GM12878 (cell line): ENCODE data around the gene TAF3. TPM values are rescaled to one million over a fixed set of nuclear protein-coding genes. Genes with fewer than 3 reads are reported as not detected.

Source experiments
- ATAC-seq: fragments of 200-7000 bp; cut with Tn5 transposase; 3 replicates; pipeline ENCODE4 v1.9.1; 2020; ENCODE audit warnings: mild to moderate bottlenecking, moderate library complexity
- BruUV-seq: library from RNA; stranded (reverse); fragments of 400-500 nt; replicated peaks from 2 replicates; lab custom pipeline; 2021; lab: Mats Ljungman, UMichigan
- CTCF ChIA-PET: fragments of 300-600 bp; sonication (Branson Sonifier 250); formaldehyde crosslinking; extraction: SDS; loops from one replicate; lab custom pipeline; 2021; ENCODE audit warnings: inconsistent platforms; lab: Yijun Ruan, JAX
- POLR2A ChIA-PET: fragments of 350-600 bp; formaldehyde crosslinking; extraction: SDS; loops from one replicate; lab custom pipeline; 2021; ENCODE audit warnings: inconsistent platforms; lab: Charles Lee
- RAD21 ChIA-PET: fragments of 300-600 bp; sonication (Branson Sonifier 250); formaldehyde crosslinking; loops from one replicate; lab custom pipeline; 2023; ENCODE audit warnings: antibody characterized with exemption; ENCODE audit not compliant: unreplicated experiment; lab: Charles Lee
- SMC1A ChIA-PET: fragments of 300-600 bp; sonication (Branson Sonifier 250); formaldehyde crosslinking; loops from one replicate; lab custom pipeline; 2023; ENCODE audit not compliant: unreplicated experiment, uncharacterized antibody; lab: Charles Lee
- DNase-seq: peaks from one replicate; pipeline ENCODE4 v3.0.0-alpha.2; 2011; ENCODE audit warnings: low read depth, low spot score
- FAIRE-seq: peaks from 3 replicates; lab custom pipeline; 2011; peaks lifted over from hg19 to GRCh38; lab: Jason Lieb, UNC
- H2AFZ ChIP-seq: 2 replicates; pipeline ENCODE4 v1.6.0; 2011; ENCODE audit warnings: low read depth, low read length, control low read depth; ENCODE audit not compliant: control insufficient read depth
- H3K27ac ChIP-seq: 2 replicates; pipeline ENCODE4 v1.5.1; 2011; ENCODE audit warnings: control low read depth; ENCODE audit not compliant: control insufficient read depth, insufficient read depth
- H3K27me3 ChIP-seq, 2 experiments: replicated peaks in 1 of 2; 2 replicates each; pipeline versions ENCODE4 v1.6.0 to v1.6.1; 2011; ENCODE audit warnings: low read length in 1 of 2; ENCODE audit not compliant: control insufficient read depth in 2 of 2, insufficient read depth in 2 of 2
- H3K36me3 ChIP-seq, 2 experiments: 2 replicates each; pipeline ENCODE4 v1.5.1; 2011; ENCODE audit warnings: low read length in 1 of 2; ENCODE audit not compliant: control insufficient read depth in 2 of 2, insufficient read depth in 2 of 2
- H3K4me1 ChIP-seq: 2 replicates; pipeline ENCODE4 v1.6.1; 2011; ENCODE audit warnings: mild to moderate bottlenecking, low read length, moderate library complexity, mixed read lengths; ENCODE audit not compliant: control insufficient read depth, insufficient read depth
- H3K4me2 ChIP-seq: 2 replicates; pipeline ENCODE4 v1.6.0; 2011; ENCODE audit warnings: control low read depth; ENCODE audit not compliant: control insufficient read depth, insufficient read depth
- H3K4me3 ChIP-seq: fragments of 200-600 bp; sonication (generic); 2 replicates; pipeline ENCODE4 v1.5.1; 2016
- H3K79me2 ChIP-seq: 2 replicates; pipeline ENCODE4 v1.6.0; 2011; ENCODE audit warnings: low read length; ENCODE audit not compliant: control insufficient read depth, insufficient read depth
- H3K9ac ChIP-seq: 2 replicates; pipeline ENCODE4 v1.8.0; 2011; ENCODE audit warnings: low read length, control low read depth, mixed read lengths; ENCODE audit not compliant: control insufficient read depth, insufficient read depth
- H3K9me3 ChIP-seq: replicated peaks from 3 replicates; pipeline ENCODE4 v1.5.1; 2011; ENCODE audit warnings: mild to moderate bottlenecking, low read length; ENCODE audit not compliant: control insufficient read depth, insufficient read depth
- H4K20me1 ChIP-seq: 2 replicates; pipeline ENCODE4 v1.6.0; 2011; ENCODE audit not compliant: control insufficient read depth, insufficient read depth
- CREB1 ChIP-seq: IDR thresholded peaks from 2 replicates; pipeline ENCODE4 v1.6.1; 2012; ENCODE audit warnings: low read depth, mild to moderate bottlenecking, inconsistent platforms
- CUX1 ChIP-seq: IDR thresholded peaks from 2 replicates; pipeline ENCODE4 v1.6.1; 2012; ENCODE audit warnings: improper control_type of control experiment, low read depth, low read length; ENCODE audit not compliant: insufficient replicate concordance
- IRF4 ChIP-seq: IDR thresholded peaks from 2 replicates; pipeline ENCODE4 v1.6.1; 2011; ENCODE audit warnings: low read depth, low read length
- KLF5 ChIP-seq: fragments of 450-650 bp; IDR thresholded peaks from 2 replicates; pipeline ENCODE4 v1.6.1; 2014; ENCODE audit warnings: mild to moderate bottlenecking; ENCODE audit not compliant: partially characterized antibody
- NFXL1 ChIP-seq: fragments of 450-650 bp; IDR thresholded peaks from 2 replicates; pipeline ENCODE4 v1.6.1; 2017; ENCODE audit warnings: antibody characterized with exemption, mild to moderate bottlenecking, borderline replicate concordance
- RBBP5 ChIP-seq: fragments of 200-600 bp; sonication (generic); conservative IDR thresholded peaks from 2 replicates; pipeline ENCODE4 v1.6.1; 2016
- STAT3 ChIP-seq: IDR thresholded peaks from 2 replicates; pipeline ENCODE4 v1.6.1; 2011; ENCODE audit warnings: low read depth, low read length, improper control_type of control experiment
- WGBS: methylation state at CpG from one replicate; pipeline ENCODE4 v1.1.6; 2016; ENCODE audit warnings: low lambda C conversion rate; ENCODE audit not compliant: insufficient replicate concordance, insufficient coverage; ENCODE audit errors: missing lambda C conversion rate; 5-methylcytosine and 5-hydroxymethylcytosine counted together
- in situ Hi-C: fragments of 300-500 bp; cut with MboI; formaldehyde crosslinking; loops from 9 replicates; pipeline ENCODE4 v1.14.3; 2018; ENCODE audit warnings: mixed read lengths
- intact Hi-C: fragments of 100-400 bp; cut with micrococcal nuclease; formaldehyde crosslinking; loops from one replicate; pipeline ENCODE4 v1.14.2; 2022; ENCODE audit not compliant: unreplicated experiment
- polyA plus RNA-seq, 11 experiments: library from polyadenylated mRNA; depleted of rRNA in 4 of 11; unstranded in 6 of 11; stranded (reverse) in 5 of 11; fragments of >200 nt; fragmentation: Nextera tagmentation in 4 of 11; fragmentation: Illumina TruSeq in 1 of 11; extraction: Ambion mirVana in 4 of 11; extraction: Trizol in 1 of 11; gene quantifications; 1 replicate in 1 of 11; 2 replicates in 10 of 11; pipeline versions ENCODE4 v1.2.1 to v1.2.3, GENCODE V29; 2011 to 2016; ENCODE audit warnings: inconsistent platforms in 2 of 11, missing spikeins in 2 of 11, low read depth in 1 of 11
- total RNA-seq, 4 experiments: library from RNA; depleted of rRNA in 3 of 4; stranded (reverse); fragments of >200 nt in 3 of 4; fragmentation: Illumina TruSeq in 1 of 4; extraction: Trizol in 1 of 4; gene quantifications; 2 replicates each; pipeline versions ENCODE4 v1.2.1 to v1.2.3, GENCODE V29; 2013 to 2021
- TF ChIP-seq, protein P1 (sequence below): fragments of 450-650 bp; IDR thresholded peaks from 2 replicates; pipeline ENCODE4 v1.6.1; 2018; ENCODE audit warnings: mild to moderate bottlenecking, low read depth, moderate library complexity; ENCODE audit not compliant: partially characterized antibody

The TAF3 gene
- total and polyA plus RNA-seq, 10 of the 15 experiments (the other 5 are each of a cell fraction or from before 2014, with no cell fraction given), result 2.0 to 10.1 (median 3.7) TPM

DNA sequence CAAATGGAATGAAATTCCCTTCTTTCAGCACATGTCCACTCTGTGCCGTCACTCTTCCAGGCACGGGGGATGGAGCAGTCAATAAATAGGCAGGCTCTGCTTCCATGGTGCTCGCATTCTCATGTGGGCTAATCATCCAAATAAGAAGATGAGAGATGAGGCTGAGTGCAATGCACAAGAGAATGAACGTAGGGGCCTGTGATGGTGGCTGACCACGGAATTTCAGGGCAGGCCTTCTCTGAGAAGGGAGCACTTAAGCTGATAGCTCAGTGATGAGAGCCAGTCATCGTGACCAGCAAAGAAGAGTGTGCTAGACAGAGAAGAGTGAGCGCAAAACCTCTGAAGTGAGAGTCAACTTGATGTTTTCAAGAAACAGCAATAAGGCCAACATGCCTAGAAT is 47.9 kb downstream of the TAF3 start:
- RAD21 ChIA-PET, result no interaction called here
- Histone ChIP-seq H3K27ac (no peak overlapping the region), H3K4me1 (no peaks in the 10 kb centered on the region), H3K36me3 (no peaks in the 10 kb centered on the region), H3K9ac (no peak overlapping the region), H3K4me3 (no peak overlapping the region), H3K79me2 (no peaks in the 10 kb centered on the region), H3K4me2 (no peak overlapping the region), H3K9me3 (peaks cover 4% of the 10 kb centered on the region), H2AFZ (no peak overlapping the region), H4K20me1 (no peaks in the 10 kb centered on the region), H3K27me3 (no peaks in the 10 kb centered on the region)
- 90% methylated on average over 7 of the region's 7 CpGs for WGBS
- POLR2A ChIA-PET, result interaction anchor here (0.6 to 0.8 kb wide), 2 partner anchors 10 to 1274 kb away, joined by 3 to 6 read pairs; no protein-coding TSS in a partner anchor
- SMC1A ChIA-PET, result interaction anchor here (1.2 kb wide), 1 partner anchor 1429 kb away, joined by 3 read pairs; no protein-coding TSS in a partner anchor
- DNase-seq (no peak), ATAC-seq (no peak), FAIRE-seq (no peak)
- BruUV-seq, result no TSS peak
- in situ Hi-C loops (loop anchor here (5.0 kb wide), 2 partner anchors 1341 to 1431 kb away; no protein-coding TSS in a partner anchor), intact Hi-C loops (no loop called here)
- CTCF ChIA-PET, result interaction anchor here (2.1 kb wide), 1 partner anchor 1343 kb away, joined by 5 read pairs; no protein-coding TSS in a partner anchor
- TF ChIP-seq IRF4, result no peak
- no peak for TF ChIP-seq RBBP5
- no peak for TF ChIP-seq CUX1
- TF ChIP-seq STAT3, result no peak
- TF ChIP-seq CREB1, result no peak
- TF ChIP-seq, protein P1, sequence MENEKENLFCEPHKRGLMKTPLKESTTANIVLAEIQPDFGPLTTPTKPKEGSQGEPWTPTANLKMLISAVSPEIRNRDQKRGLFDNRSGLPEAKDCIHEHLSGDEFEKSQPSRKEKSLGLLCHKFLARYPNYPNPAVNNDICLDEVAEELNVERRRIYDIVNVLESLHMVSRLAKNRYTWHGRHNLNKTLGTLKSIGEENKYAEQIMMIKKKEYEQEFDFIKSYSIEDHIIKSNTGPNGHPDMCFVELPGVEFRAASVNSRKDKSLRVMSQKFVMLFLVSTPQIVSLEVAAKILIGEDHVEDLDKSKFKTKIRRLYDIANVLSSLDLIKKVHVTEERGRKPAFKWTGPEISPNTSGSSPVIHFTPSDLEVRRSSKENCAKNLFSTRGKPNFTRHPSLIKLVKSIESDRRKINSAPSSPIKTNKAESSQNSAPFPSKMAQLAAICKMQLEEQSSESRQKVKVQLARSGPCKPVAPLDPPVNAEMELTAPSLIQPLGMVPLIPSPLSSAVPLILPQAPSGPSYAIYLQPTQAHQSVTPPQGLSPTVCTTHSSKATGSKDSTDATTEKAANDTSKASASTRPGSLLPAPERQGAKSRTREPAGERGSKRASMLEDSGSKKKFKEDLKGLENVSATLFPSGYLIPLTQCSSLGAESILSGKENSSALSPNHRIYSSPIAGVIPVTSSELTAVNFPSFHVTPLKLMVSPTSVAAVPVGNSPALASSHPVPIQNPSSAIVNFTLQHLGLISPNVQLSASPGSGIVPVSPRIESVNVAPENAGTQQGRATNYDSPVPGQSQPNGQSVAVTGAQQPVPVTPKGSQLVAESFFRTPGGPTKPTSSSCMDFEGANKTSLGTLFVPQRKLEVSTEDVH, result no peak
- TF ChIP-seq KLF5, result no peak
- TF ChIP-seq NFXL1, result no peak
